ENCODE results near the gene CDPF1. TPM values are rescaled to one million over a fixed set of nuclear protein-coding genes. Genes with fewer than 3 reads are reported as not detected.
A peak's percentile ranks its signal among the peaks of the same experiment; 100 is the strongest.

CDPF1 gene
- total RNA-seq, 1 donor from 2014 or later = 14.3 TPM

DNA sequence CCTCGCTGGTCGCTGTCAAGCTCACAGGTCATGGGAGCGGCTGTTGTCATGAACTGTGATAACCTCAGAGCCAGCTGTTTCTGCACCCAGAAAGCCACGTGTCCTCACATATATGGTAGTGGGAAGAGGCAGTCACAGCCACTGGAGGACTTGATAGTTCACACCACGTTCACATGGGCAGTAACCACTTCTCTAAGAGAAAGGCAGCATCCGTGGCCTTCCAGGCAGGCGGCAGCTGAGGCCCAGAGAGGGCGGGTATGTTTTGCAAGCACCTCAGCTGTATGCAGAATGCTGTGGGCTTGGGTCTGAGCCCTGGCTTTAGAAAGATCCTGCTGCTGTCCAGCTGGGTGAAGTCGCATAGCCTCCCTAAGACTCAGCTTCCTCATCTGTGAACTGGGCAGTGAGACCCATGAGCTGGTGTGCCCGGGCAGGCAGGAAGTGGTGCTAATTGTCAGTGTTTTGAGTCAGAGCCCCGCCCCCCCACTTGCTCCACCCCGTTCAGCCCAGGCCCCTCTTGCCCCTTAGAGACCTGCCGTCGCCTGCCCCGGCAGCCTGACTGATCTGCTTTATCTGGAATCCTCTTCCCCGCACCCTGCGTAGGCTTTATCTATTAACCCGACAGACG lies 31.0 kb upstream of the CDPF1 start:
- ChIA-PET POLR2A (interaction anchor here (0.6 to 1.1 kb wide), 4 partner anchors 8 to 54 kb away, joined by 3 read pairs; partner anchors contain the start of genes CDPF1 and TRMU), CTCF (interaction anchor here (1.1 kb wide), 1 partner anchor 15 kb away, joined by 4 read pairs; the partner anchor contains the start of gene GTSE1)
- TF ChIP-seq, protein P1, sequence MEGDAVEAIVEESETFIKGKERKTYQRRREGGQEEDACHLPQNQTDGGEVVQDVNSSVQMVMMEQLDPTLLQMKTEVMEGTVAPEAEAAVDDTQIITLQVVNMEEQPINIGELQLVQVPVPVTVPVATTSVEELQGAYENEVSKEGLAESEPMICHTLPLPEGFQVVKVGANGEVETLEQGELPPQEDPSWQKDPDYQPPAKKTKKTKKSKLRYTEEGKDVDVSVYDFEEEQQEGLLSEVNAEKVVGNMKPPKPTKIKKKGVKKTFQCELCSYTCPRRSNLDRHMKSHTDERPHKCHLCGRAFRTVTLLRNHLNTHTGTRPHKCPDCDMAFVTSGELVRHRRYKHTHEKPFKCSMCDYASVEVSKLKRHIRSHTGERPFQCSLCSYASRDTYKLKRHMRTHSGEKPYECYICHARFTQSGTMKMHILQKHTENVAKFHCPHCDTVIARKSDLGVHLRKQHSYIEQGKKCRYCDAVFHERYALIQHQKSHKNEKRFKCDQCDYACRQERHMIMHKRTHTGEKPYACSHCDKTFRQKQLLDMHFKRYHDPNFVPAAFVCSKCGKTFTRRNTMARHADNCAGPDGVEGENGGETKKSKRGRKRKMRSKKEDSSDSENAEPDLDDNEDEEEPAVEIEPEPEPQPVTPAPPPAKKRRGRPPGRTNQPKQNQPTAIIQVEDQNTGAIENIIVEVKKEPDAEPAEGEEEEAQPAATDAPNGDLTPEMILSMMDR (IDR thresholded peaks at IDR 0.05) = no peak
- DNase-seq (no peak), ATAC-seq (ENCODE audit: low read depth) (peak; percentile 76)
- Mint-ChIP-seq H3K36me3 (ENCODE audit: low read depth) (peaks cover 25% of the 10 kb centered on the region), H3K27ac (no peak overlapping the region), H3K4me1 (peaks cover 21% of the 10 kb centered on the region), H3K27me3 (no peaks in the 10 kb centered on the region), H3K9me3 (no peaks in the 10 kb centered on the region), H3K4me3 (no peak overlapping the region)
- intact Hi-C loops (cut with micrococcal nuclease) = loop anchor here (1.0 kb wide), 1 partner anchor 13 kb away; the partner anchor contains the start of gene TTC38

DNA sequence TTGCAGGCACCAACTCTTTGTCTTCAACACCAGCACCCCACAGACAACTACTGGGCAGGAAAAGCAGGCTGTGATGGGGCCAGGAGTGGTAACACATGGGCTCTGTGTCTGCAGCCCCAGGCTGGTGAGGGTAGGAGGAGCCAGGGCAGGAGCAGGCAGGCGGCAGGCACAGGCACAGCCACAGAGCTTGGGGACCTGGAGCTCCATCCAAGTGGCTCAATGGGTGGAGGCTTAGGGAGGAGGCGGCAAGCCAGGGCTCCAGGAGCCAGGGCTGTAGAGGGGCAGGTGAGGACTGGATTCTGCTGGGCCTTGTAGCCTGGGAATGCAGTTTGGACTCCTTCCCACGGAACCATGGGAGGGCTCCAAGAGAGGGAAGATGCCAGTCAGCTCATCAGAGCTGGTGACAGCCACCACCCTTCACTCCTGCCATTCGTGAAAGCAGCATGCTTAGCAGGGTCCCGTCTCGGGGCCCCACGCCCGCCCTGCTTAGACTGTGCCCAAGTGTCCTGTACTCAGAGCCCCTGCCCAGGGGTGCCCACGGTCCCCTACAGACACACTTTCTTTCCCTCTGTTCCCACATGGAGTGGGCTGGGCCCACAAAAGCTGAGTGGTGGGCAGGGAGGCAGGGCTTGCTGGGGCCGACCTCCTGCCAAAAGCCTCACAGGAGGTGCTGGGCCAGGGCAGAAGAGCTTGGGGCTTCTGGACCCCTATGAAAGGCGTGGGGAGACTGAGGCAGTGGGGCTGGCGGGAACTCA lies 30.1 kb upstream of the CDPF1 start:
- Mint-ChIP-seq H3K27me3 (no peaks in the 10 kb centered on the region), H3K36me3 (ENCODE audit: low read depth) (peaks cover 32% of the 10 kb centered on the region), H3K4me3 (no peak overlapping the region), H3K27ac (no peak overlapping the region), H3K4me1 (peaks cover 21% of the 10 kb centered on the region), H3K9me3 (no peaks in the 10 kb centered on the region)
- intact Hi-C loops (cut with micrococcal nuclease) = no loop called here
- POLR2A ChIA-PET = interaction anchor here (0.9 to 1.1 kb wide), 3 partner anchors 9 to 55 kb away, joined by 3 read pairs; partner anchors contain the start of gene TRMU
- no peak for DNase-seq
- ATAC-seq (ENCODE audit: low read depth) = no peak
- TF ChIP-seq, protein P1 (IDR thresholded peaks at IDR 0.05) = no peak
- CTCF ChIA-PET = interaction anchor here (1.1 kb wide), 1 partner anchor 16 kb away, joined by 4 read pairs; the partner anchor contains the start of gene GTSE1

DNA sequence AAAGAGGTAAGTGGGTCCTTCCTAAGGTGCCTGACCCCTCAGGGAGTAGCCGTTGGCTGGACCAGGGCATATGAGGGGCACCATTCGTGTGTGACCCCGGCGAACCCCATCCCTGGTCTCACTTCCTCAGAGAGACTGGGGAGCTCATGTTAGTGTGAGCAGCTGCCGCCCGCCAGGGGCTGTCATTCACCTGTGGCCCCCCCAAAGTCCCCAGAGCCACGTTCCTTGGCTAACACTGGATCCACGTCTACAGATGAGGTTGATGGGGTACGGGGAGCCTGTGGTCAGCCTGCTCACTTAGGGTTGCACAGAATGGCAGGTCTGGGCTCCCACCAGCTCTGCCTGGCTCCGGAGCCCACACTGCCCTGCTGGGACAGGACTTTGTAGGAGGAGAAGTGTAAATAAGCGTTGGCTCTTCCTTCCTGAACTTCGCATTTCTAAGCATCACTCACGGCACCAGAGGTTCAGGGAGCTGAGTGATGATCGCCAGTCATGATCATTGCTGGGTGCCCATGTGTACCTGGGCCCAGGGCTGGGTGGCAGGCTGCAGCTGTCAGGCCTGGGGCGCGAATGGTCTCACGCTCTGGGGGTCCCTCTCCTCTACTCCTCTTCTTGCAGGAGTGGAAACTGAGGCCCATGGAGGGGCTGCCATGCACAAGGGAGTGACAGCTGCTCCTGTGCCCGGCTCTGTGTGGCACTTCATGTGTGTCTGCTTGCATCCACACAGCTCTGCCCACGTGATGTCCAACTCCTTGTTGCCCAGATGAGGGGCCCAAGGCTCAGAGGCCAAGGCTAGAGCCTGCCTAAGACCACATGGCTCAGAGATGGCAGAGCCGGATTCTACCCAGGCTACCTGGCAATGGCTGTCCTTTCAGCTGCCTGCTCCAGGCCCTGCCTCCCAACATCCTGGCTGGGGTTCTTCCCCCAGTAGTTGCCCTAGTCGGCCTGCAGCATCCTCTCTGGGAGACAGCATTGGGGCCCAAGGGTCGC lies 28.9 kb upstream of the CDPF1 start:
- Mint-ChIP-seq H3K9me3 (no peaks in the 10 kb centered on the region), H3K4me3 (no peak overlapping the region), H3K27me3 (no peaks in the 10 kb centered on the region), H3K27ac (no peak overlapping the region), H3K4me1 (peaks cover 21% of the 10 kb centered on the region), H3K36me3 (ENCODE audit: low read depth) (peaks cover 27% of the 10 kb centered on the region)
- ATAC-seq (ENCODE audit: low read depth) (no peak), DNase-seq (no peak)
- ChIA-PET POLR2A (no interaction called here), CTCF (no interaction called here)
- intact Hi-C loops (cut with micrococcal nuclease) = no loop called here
- TF ChIP-seq, protein P1 (IDR thresholded peaks at IDR 0.05) = no peak

DNA sequence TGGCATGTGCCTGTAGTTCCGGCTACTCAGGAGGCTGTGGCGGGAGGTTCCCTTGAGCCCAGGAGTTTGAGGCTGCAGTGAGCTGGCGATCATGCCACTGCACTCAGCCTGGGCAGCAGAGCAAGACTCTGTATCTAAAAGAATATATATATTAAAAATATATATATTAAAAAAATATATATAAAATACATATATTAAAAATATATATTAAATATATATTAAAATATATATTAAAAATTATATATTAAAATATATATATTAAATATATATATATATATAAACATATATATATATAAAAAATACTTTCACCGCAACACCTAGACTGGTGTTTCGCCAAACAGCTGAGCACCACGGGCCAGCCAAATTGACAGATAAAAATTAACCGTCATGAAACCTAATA lies 26.5 kb upstream of the CDPF1 start:
- ChIA-PET POLR2A (interaction anchor here (0.7 kb wide), 2 partner anchors 25 to 56 kb away, joined by 3 read pairs; no protein-coding TSS in a partner anchor), CTCF (no interaction called here)
- H3K9me3 Mint-ChIP-seq = no peaks in the 10 kb centered on the region
- intact Hi-C loops (cut with micrococcal nuclease) = no loop called here
- H3K27ac Mint-ChIP-seq = no peak overlapping the region
- TF ChIP-seq, protein P1 (IDR thresholded peaks at IDR 0.05) = no peak
- ATAC-seq (ENCODE audit: low read depth) (no peak), DNase-seq (no peak)
- H3K36me3 Mint-ChIP-seq (ENCODE audit: low read depth) = peaks cover 22% of the 10 kb centered on the region
- peaks cover 21% of the 10 kb centered on the region for H3K4me1 Mint-ChIP-seq
- no peaks in the 10 kb centered on the region for H3K27me3 Mint-ChIP-seq
- no peak overlapping the region for H3K4me3 Mint-ChIP-seq
